ENCODE measurements around the gene CELF2.
"Not testable (repeated sequence)": the region's sequence is repeated elsewhere in the genome, so short reads cannot be mapped to it uniquely, and the experiment has no call there.

The CELF2 gene

DNA sequence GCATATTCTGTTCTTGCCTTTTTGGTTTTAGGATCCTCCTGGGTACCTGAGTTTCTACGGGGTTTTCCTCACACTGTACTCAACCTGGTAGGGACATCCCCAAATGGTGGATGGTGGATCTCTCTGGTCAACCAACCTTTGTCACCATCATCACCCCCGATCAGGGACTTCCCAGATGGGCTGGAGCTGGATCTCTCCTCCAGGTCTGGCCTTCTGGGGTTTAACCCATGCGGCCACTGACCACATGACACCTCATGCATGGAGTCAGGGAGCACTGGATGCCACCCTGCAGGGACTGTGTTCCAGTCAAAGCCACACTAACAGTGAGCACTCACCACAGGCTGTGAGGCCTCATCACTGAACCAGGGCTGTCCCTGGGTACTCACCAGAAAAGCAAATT lies 80.0 kb downstream of the CELF2 start:
- no peak for DNase-seq

DNA sequence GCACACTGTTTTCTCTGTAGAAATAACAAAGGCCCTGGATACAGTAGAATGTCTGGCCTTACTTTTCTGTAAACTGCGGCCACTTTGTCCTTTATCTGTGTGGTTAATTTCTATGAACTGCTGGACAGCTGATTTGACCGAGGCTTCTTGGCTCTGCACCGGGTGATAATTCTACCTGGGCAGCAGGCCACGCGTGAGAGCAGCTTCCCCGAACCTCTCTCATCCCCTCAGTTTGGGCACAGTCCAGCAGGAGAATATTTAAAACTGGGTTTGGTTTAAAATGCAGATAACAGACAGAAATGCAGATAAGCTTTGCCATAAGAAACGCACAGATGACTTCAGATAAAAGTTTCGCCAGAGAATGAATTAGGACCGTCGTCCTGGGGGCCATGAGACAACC lies 81.0 kb downstream of the CELF2 start:
- no peak for DNase-seq

DNA sequence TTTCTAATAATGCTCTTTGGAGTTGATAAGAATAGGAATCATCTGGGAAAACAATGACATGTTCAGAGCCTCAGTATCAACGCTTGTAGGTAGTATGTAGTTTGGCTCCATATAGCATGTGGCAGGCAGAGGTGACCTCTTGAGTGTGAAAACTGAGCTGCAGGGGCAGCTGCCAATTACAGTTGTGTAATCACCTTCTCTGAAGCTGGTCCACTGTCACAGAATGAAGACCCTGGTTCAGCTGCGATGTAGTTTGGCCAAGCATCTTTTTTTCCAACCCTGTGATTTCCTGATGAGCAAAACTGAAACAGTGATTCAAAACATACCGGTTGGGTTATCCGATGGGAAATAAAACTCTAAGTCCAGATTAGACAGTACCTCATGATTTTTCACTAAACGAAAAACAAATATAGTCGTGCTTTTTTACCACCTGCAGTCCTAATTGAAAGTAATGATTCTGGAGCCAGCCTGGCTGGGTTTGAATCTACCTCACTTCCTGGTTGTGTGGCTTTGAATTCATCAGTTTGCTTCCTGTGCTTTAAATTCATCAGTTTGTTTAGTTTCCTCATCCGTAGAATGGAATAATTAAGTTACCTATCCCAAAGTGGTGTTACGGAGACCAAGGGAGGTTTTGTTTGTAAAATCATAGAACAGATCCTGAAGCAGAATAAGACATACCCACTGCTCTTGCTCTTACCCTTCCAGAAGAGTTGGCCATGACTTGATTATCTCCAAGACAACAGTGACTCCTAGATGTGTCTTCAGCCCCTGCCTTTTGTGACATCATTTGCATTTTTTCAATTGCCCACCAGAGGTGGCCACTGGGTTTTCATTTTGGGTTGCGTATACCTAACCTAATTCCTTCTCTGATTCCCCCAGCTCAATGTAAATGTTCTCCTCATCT lies 87.4 kb downstream of the CELF2 start:
- no peak for DNase-seq

DNA sequence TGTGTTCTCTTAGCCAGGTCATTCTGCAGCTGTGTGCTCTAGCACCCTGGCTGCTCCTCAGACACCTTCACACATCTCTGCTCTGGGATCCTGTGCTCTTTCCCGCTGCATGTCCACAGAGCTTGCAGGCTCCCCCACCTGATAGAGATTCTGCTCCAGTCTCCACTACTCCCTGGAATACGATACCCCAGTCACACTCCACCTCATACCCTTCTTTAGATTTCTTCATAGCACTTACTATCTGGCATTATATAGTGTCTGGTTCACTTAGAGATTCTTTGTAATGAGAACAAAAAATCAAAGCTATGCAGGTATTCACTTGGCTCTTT lies 88.0 kb downstream of the CELF2 start:
- no peak for DNase-seq

DNA sequence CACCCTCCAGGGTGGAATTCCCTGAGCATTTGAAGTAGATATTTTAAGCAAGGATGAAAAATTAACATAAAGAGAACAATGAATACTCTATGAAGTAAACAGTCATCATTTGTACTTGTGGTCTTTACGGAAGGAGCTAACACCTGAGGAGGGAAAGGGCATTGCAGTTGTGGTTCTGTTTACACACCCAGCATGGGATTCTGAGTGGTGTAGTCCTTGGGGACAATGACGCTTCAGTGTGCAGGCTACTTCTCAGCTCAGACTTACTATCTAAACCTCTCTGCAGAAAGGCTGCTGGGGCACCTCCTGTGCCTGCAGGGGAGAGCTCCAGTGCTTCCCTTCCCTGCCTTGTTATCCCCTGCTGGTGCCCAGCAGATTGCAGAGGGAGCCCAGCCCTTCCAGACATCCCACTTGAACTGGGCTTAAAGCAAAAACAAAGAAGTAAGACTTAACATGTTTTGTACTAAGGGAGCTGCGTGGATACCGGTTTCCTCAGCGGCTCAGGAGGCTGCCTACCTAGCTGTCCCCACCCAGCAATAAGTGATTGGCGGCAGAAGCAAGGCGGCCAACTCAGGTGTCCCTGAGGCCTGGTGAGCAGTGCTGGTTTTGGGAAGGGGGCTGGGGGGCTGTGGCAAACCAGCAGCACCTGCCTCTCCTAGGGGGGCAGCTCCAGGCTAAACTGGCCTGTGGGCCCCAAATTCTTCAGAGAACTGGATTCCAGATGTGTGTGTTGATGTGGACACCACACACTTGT lies 89.1 kb downstream of the CELF2 start:
- no peak for DNase-seq

DNA sequence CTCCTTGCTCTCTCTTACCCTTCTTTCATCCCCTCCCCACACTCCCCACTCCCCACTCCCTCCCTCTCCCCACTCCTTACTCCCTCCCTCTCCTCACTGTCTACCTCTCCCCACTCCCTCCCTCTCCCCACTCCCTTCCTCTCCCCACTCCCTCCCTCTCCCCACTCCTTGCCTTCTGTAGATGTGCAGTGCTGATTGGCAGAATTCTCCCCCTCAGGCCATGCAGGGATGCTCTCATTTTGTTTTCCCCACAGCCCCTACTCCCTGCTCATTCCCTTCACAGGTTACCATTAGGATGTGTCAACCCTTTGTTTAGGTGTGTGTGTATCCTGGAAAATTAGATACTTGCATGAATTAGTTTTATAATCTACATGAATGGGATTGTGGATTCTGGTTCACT lies 90.3 kb downstream of the CELF2 start:
- DNase-seq, result no peak

DNA sequence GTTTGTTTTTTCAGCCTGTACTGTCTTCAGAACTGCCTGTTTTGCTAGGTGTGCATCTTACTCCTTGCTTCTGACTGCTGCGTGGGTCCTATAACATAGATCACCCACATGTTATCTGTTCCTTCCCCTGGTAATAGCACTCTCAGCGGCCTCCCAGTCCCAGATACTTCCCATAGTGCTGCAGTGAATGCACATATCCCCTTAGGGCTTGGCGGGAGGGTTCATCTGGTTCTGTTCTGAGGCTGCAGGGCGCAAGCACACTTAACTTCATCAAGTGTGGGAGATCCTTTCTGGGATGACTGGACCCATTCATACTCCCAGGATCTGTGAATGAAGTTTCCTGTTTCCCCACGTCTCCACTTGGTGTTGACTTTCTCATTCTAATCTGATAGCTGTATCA lies 90.7 kb downstream of the CELF2 start:
- no peak for DNase-seq

DNA sequence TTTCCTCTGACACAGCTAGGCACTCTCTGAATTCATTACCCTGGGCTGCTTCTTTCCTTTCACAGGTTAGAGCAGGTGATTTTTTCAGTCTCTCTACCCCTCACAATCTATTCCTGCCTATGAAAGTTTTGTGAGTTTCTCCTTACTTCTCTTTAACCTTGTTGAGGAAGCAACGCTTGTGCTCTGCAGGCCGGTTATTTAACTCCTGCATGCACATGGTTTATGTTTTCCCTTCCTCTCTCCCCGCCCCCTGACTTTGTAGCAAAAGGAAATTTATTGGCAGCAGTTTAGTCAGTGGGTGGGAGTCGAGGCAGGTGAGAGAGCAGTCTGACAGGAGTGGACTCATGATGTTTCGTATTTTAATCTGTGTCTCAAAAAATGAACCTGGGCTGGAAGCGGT lies 91.9 kb downstream of the CELF2 start:
- DNase-seq, result no peak

DNA sequence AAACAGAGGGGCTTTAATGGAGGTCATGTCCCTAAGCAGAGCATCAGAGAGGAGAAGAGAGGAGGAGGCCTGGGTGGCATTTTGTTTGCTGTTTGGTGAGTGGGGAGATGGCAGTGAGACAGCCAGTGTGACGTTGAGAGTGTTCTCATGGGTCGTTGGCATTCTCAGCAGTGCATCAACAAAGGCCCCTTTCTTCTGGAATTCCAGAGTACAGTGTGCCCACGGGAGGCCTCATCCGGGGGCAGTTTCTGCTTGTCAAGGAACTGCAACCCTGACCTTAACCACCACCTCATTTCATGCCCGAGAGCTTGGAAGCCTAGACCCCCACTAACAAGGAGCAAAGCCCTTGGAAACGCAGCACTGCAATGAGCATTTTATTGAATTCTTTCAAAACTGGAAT lies 92.9 kb downstream of the CELF2 start:
- DNase-seq, result no peak

DNA sequence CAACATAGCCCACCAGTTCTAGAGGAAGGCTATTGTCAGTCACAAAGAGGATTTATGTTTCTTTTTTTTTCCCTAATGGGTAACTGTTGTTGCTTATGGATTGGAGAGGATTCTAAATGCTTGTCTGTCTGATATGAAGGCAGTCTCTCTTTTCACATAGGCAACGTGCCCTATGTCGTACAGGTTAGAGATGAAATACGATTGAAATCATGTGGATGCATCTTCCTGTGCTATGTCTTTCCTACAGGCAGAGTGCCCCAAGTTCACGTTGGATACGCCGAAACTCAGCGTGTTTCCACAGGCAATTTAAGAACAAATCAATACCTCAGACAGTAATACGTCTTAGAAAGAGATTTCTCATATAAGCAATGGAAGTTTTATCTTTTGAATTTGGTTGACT lies 93.8 kb downstream of the CELF2 start:
- no peak for DNase-seq

DNA sequence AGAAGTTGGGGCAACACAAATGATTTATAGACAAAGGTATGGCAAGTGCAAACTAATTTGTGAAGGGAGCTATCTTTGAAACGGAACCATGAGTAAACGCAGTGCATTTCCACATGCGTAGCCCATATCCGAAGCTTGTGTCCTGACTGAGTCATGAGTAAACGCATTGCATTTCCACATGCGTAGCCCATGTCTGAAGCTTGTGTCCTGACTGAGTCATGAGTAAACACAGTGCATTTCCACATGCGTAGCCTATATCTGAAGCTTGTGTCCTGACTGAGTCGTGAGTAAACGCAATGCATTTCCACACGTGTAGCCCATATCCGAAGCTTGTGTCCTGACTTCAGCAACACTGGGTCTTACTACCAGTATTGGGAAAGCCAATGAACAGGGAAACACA lies 95.0 kb downstream of the CELF2 start:
- DNase-seq, result peak in 1 of 2 donors; percentile 9

DNA sequence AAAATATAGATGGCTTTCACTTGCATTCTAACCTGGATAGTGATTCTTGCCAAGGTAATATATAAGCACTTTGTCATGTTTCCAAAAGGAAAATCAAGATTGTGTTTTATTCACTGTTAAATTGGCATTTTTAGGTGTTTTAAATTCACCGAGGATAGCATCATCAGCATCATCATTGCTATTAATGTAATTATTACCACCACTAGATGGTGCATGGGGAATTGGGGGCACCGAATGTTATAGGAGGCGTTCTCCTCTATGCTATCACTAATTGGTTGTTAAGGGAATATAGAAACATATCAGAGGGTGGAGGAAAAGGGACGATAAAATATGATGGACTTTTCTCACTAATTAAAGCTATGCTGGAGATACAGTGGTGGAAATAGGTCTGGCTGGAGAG lies 95.5 kb downstream of the CELF2 start:
- peak; percentile 32 to 66 for DNase-seq

DNA sequence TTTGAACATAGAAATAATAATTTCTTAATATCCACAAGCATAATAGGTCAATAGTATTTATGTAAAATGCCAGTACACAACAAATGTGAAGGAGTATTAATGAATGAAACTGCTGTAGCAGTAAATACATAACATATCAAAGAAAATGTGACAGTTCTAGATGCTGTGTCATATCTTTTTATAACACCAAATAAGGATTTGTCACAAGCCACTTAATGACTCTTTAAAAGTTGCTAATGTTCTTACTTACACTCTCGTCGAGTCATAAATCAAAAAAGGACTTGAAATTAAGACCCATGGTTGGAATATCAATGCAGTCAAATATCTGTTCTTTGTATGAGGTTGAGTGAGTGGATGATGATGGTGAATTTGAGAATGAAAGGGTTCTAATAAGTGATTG lies 96.6 kb downstream of the CELF2 start:
- DNase-seq, result no peak

DNA sequence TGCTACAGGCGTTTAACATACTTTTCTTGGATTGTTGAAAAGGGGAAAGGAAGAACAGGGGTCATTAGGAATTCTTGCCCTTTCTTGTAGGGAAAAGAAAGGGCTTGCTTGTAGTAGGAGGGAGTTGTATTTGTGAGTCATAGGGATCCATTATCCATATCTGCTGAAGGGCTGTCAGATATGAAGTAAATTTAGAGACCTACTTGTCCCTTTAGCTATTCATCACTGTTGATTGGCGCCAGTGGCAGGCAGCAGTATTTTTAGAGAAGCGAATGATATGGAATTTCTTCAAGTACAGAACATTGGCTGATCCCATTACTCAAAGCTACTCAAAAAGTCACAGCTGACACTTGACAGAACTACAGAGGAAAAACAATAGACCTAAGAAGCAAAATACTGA lies 97.7 kb downstream of the CELF2 start:
- DNase-seq, result no peak

DNA sequence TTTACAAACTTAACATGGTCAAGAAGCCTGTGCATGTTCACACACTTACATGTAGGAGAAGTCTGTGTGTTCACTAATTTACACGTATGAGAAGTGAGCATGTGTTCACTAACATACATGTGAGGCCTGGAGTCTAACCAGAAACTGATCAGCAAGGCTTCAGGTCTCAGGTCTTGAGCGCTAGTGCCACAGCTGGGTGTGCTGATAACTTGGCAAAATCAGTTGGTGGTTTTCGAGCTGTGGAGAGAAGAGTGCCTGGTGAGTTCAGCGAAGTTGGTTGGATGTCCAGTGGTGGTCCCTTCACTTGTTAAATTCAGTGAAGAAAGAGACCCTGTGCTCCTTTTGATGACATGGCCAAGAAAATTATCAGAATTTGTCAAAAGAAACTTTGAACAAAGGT lies 98.7 kb downstream of the CELF2 start:
- no peak for DNase-seq

DNA sequence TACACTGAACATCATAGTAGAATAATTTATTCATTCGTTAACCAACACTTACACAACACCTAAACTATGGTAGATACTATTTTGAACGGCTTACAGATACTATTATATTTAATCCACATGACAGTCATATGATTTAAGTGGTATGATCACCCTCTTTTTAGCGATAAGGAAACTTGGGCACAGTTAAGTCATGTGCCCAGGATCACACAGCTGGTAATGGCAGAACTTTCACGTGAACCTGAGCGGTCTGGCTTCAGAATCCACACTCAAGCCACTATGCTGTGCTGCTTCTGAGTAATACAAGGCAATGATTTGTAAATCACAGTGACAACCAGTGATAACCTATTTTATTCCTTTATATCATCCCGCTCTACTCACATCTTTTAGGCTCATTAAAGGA lies 99.1 kb downstream of the CELF2 start:
- DNase-seq, result no peak

DNA sequence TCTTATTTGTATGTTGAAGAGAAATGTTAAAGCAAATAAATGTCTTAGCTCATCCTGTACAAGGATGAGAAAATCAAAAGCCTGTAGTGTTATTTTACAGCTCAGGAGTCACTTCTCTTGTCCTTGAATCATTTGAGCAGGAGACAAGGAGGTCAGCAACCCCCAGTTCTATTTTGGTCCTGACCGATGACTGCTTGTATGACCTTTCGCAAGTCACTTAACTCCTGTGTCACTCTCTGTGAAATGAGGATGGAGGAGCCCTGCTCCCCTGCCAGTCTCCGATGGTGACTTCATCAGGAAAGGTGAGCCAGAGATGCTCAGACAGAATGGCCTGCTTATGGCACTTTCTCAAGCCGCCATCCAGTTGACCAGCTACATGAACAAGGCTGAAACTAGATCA lies 101.0 kb downstream of the CELF2 start:
- peak in 1 of 2 donors; percentile 17 for DNase-seq

DNA sequence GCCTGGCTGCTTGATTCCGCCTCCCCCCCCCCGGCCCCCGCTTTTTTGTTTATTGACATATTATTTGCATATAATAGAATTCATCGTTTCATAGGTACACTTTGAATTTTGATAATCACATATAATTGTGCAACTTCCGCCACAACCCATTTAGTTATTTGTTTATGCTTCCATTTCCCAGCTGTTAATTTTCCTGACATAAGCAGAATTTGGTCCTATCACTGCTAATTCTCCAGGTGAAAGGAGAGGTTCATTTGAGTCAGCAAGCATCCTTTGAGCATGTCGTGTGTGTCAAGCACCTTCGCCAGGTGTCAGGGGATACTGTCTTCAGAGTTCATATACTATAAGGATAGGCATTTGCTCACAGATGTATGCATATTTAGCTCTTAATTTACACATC lies 102.2 kb downstream of the CELF2 start:
- DNase-seq, result no peak

DNA sequence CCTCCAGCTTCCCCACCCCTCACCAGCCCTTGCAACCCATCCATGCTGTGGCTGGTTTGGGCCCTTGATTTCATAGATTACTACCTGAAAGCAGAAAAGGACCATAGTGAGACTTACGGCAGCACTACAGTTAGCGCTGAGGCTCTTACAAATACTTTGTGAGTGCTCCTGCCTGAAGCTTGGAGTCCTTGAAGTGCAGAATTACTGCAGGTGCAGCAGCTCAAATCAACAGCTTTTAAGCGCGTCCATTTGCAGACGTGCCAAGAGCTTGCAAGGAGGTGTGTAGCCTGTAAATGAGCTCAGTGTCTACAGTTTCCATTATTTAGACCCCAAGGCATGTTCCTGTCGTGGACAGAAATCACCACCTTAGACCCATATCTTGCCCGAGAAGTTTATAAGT lies 103.0 kb downstream of the CELF2 start:
- DNase-seq, result no peak

DNA sequence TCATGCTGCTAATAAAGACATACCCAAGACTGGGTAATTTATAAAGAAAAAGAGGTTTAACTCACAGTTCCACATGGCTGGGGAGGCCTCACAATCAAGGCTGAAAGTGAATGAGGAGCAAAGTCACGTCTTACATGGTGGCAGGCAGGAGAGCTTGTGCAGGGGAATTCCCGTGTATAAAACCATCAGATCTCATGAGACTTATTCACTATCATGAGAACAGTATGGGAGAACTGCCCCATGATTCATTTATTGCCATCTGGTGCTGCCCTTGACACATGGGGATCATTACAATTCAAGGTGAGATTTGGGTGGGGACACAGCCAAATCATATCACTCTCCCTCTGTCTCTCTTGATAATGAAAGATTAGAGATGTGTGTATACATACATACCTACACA lies 106.2 kb downstream of the CELF2 start:
- DNase-seq, result not testable (repeated sequence)

DNA sequence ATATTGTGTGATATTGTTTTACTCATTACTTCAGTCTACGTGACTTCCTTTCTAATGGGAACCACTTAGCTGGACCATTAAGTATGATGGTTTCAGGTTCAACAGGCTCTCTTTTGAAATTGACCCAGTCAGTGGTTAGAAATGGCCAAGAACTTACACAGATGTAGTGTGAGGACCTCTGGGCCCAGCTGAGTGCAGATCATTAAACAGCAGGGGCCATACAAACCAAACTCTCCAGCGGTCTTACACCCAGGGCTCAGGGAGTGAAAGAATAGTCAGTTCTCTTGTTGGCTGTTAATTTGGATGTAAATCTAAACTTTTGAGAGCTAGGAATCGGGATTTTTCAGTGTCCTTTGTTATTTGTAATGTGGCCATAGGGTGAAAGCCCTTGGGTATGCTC lies 107.3 kb downstream of the CELF2 start:
- DNase-seq, result no peak

DNA sequence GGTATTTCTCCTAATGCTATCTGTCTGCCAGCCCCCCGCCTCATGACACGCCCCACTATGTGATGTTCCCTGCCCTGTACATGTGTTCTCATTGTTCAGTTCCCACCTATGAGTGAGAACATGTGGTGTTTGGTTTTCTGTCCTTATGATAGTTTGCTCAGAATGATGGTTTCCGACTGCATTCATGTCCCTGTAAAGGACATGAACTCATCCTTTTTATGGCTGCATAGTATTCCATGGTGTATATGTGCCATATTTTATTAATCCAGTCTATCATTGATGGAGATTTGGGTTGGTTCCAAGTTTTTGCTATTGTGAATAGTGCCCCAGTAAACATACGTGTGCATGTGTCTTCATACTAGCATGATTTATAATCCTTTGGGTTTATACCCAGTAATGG lies 109.3 kb downstream of the CELF2 start:
- DNase-seq, result not testable (repeated sequence)

DNA sequence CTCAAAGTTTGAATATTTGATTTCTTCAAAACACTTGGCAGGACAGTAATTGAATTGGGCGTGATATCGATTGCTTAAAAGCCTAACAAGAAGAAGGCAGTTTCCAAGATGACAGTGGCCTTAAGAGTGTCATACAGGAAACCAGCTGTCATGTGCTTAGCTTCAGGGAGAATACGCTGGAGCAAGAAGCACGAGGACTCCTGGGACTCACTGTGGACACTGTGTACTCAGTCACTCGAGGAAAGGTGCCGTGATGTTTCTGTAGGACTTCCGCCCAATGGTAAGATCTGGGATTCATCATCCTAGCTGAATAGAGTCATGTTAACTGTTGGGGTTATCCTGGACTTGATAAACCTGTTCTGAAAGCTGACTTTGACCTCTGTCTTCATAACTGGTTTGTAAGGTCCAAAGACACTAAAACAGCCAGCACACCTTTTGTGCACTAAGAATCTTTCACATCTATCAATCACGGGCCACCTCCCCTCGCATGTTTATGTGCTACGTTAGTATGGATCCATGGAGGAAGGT lies 113.5 kb downstream of the CELF2 start:
- DNase-seq, result no peak

DNA sequence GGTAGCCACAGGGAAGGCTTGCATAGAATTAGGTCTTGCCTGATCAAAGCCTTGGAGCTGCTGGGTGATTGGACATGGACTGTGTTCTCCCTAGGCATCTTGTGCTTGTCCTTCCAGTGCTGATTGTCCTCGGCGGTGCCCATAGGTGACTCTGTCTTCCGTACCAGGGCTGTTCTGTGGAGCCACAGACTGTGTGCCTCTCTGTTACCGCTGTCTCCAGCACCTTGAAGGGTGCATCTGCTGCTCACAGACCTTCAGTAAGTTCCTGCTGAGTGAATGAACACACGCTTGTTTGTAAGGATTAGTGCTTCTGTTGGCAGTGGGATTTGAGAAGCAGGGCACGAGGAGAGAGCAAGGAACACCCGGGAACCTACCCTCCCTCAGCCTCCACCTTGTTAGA lies 116.7 kb downstream of the CELF2 start:
- DNase-seq, result no peak

Data from inflammatory macrophage (primary cell).